Right cardiac atrium (tissue), 5 donors: ENCODE results near the gene TBC1D22A. TPM values are rescaled to one million over a fixed set of nuclear protein-coding genes. Genes with fewer than 3 reads are reported as not detected.
A peak's percentile ranks its signal among the peaks of the same experiment; 100 is the strongest.

Experiments
- ATAC-seq, 2 donors: fragments of 200-7000 bp; cut with Tn5 transposase; one replicate each; pipeline versions ENCODE4 v1.8.0 to v1.9.1; 2020; ENCODE audit warnings: moderate library complexity in 2 of 2, mild to moderate bottlenecking in 1 of 2
- DNase-seq, 3 donors: peaks; one replicate each; pipeline ENCODE4 v3.0.0-alpha.2; 2020
- H3K27ac ChIP-seq: one replicate; pipeline ENCODE4 v1.5.1; 2013; ENCODE audit warnings: mild to moderate bottlenecking, low read length, control low read depth, moderate library complexity
- H3K27me3 ChIP-seq: one replicate; pipeline ENCODE4 v1.6.1; 2013; ENCODE audit not compliant: control insufficient read depth, insufficient read depth
- H3K4me1 ChIP-seq: one replicate; pipeline ENCODE4 v1.6.1; 2013; ENCODE audit warnings: low read length; ENCODE audit not compliant: control insufficient read depth, insufficient read depth
- H3K4me3 ChIP-seq: one replicate; pipeline ENCODE4 v1.5.1; 2013; ENCODE audit warnings: low read length, control low read depth
- H3K9me3 ChIP-seq: one replicate; pipeline ENCODE4 v1.6.1; 2013; ENCODE audit warnings: low read length; ENCODE audit not compliant: control insufficient read depth
- WGBS: extraction: QIAGEN DNeasy Blood & Tissue Kit; methylation state at CpG from one replicate; pipeline ENCODE4 v1.1.7; 2013; 5-methylcytosine and 5-hydroxymethylcytosine counted together
- intact Hi-C, 4 donors: fragments of 100-400 bp; cut with DNase I; formaldehyde crosslinking; loops; one replicate each; pipeline versions ENCODE4 v1.11.0 to v1.14.0; 2022 to 2023
- polyA plus RNA-seq: library from polyadenylated mRNA; stranded (reverse); fragments of 200-250 nt; gene quantifications from one replicate; pipeline ENCODE4 v1.2.3, GENCODE V29; 2013
- total RNA-seq, 4 donors: library from RNA; stranded (reverse); fragmentation: NEBNext Ultra II Directional; extraction: Animal tissue kit (Norgen Biotek cat#: 25700); gene quantifications; one replicate each; pipeline ENCODE4 v1.2.1, GENCODE V29; 2021
- donor health status: healthy with polysubstance abuse.
- donor health status: DM: no; HTN: yes; CAD: no.
- donor health status: DM: no; HTN: no; CAD: no.
- donor health status: DM: no; HTN: yes; CAD: no; lungs with severe emphysema.
- donor health status: DM: yes; HTN: yes; CAD: no.

TBC1D22A gene
- total and polyA plus RNA-seq, 5 donors, result 12.0 to 17.3 (median 15.7) TPM

DNA sequence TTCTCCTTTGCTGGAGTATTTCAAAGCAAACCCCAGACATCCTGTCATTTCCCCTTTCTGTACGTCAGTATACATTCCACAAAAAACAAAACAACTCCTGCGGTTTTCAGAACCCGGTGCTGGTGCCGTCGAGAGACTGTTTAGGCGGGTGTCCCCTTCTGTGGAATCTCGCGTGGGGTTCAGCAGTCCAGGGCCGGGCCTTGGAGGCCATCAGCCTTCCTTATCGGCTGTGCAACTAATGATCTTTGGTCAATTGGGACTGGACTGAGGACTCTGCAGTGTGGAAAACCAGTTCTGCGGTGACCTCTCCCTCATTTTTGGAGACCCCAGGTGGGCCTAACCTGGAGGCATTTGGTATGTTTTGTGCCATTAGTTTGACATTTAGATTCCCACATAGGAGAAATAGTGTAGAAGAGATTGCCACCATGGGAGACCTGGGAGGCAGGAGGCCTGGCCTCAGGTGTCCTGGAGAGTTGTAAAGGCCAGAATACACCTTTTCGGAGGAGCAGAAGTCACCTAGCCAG is 84.4 kb downstream of the TBC1D22A start:
- H3K9me3 ChIP-seq, result no peaks in the 10 kb centered on the region
- intact Hi-C loops, result loop anchor here in 1 of 4 donors (10.0 kb wide), 1 partner anchor 1648 kb away; no protein-coding TSS in a partner anchor

GRCh38 chr22:46848197-46848596 is 85.7 kb downstream of the TBC1D22A start:
- Histone ChIP-seq H3K27ac (no peak overlapping the region), H3K4me1 (peaks cover 2% of the 10 kb centered on the region), H3K4me3 (no peak overlapping the region), H3K9me3 (no peaks in the 10 kb centered on the region), H3K27me3 (no peaks in the 10 kb centered on the region)
- DNase-seq (no peak), ATAC-seq (no peak)
- intact Hi-C loops, result loop anchor here in 1 of 4 donors (10.0 kb wide), 1 partner anchor 1647 kb away; no protein-coding TSS in a partner anchor
- WGBS, result 93% methylated on average over 11 of the region's 11 CpGs

More for the DNA sequence above, 84.4 kb downstream of the TBC1D22A start:
- 89% methylated on average over 12 of the region's 12 CpGs for WGBS
- H3K4me1 ChIP-seq, result peaks cover 2% of the 10 kb centered on the region
- ATAC-seq (no peak), DNase-seq (no peak)
- no peaks in the 10 kb centered on the region for H3K27me3 ChIP-seq
- no peak overlapping the region for H3K4me3 ChIP-seq
- no peak overlapping the region for H3K27ac ChIP-seq

DNA sequence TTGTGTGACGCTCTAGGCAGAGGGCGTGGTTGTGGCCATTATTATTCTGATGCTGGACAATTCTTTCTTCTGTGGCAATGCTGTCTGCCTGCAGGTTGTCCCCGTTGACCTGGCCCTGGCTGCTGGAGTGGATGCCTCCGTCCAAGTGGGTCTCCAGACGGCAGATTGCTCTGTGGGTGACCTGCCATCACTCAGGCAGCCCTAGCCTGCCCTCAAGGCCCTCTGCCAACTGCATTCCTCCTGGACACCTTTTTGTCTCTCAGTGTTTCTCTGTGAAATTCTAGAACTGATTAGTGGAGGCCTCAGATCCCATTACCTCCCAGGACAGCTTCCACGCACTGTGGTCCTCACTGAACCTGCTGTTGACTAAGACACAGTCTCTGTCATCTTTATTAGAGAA is 86.7 kb downstream of the TBC1D22A start:
- intact Hi-C loops, result loop anchor here in 1 of 4 donors (10.0 kb wide), 1 partner anchor 1646 kb away; no protein-coding TSS in a partner anchor
- Histone ChIP-seq H3K27ac (no peak overlapping the region), H3K4me3 (no peak overlapping the region), H3K27me3 (no peaks in the 10 kb centered on the region), H3K9me3 (no peaks in the 10 kb centered on the region), H3K4me1 (peaks cover 2% of the 10 kb centered on the region)
- no peak for ATAC-seq
- 79% methylated on average over 6 of the region's 6 CpGs for WGBS
- no peak for DNase-seq

DNA sequence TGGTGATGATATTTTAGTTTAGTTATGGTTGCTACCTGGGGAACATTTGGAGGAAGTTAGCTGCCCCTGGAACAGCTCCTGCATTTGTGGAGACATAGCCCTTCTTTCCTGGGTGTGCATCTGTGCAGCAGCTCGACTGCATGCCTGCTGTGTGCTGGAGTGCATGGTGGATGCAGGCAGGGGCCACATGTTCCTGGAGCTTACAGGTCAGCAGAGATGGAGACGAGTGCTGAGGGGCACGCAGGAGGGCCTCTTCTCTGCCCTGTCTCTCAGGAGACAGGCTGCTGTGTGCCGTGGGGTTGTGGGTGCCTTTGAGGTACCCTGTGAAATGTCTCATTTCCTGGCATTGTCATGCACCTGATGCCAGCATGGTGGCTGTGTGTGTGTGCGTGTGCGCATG is 87.5 kb downstream of the TBC1D22A start:
- peaks cover under 1% of the 10 kb centered on the region for H3K4me1 ChIP-seq
- WGBS, result 94% methylated on average over 6 of the region's 6 CpGs
- ATAC-seq (no peak), DNase-seq (no peak)
- no peak overlapping the region for H3K27ac ChIP-seq
- intact Hi-C loops, result loop anchor here in 1 of 4 donors (10.0 kb wide), 1 partner anchor 1645 kb away; no protein-coding TSS in a partner anchor
- no peaks in the 10 kb centered on the region for H3K9me3 ChIP-seq
- no peak overlapping the region for H3K4me3 ChIP-seq
- no peaks in the 10 kb centered on the region for H3K27me3 ChIP-seq

GRCh38 chr22:46851311-46851710 is 88.9 kb downstream of the TBC1D22A start:
- DNase-seq, result no peak
- 96% methylated on average over 9 of the region's 9 CpGs for WGBS
- no peak overlapping the region for H3K4me3 ChIP-seq
- H3K27me3 ChIP-seq, result no peaks in the 10 kb centered on the region
- intact Hi-C loops, result no loop called here
- no peak overlapping the region for H3K27ac ChIP-seq
- no peak for ATAC-seq
- no peaks in the 10 kb centered on the region for H3K4me1 ChIP-seq
- no peaks in the 10 kb centered on the region for H3K9me3 ChIP-seq

DNA sequence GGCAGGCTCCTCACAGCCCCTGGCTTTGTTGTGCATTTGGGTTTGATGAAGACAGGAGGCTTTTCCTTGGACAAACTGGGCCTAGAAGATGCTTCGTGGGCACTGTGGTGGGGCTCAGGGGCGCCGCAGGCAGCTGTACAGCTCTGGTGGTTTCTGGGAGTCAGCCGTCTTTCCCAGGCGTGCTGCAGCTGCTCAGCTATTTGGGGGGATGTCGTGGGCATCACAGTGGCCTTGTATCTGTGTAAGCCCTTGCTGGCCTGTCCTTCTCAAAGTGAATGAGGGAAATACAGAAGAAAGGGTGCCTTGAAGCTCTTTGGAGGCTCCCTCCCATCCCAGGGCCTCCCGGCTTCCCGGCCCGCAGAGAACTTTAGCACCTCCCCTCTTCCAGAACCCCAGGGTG is 89.5 kb downstream of the TBC1D22A start:
- no peaks in the 10 kb centered on the region for H3K4me1 ChIP-seq
- no peak for DNase-seq
- no peak overlapping the region for H3K27ac ChIP-seq
- intact Hi-C loops, result no loop called here
- H3K9me3 ChIP-seq, result no peaks in the 10 kb centered on the region
- no peak overlapping the region for H3K4me3 ChIP-seq
- no peaks in the 10 kb centered on the region for H3K27me3 ChIP-seq
- 94% methylated on average over 9 of the region's 9 CpGs for WGBS
- no peak for ATAC-seq

GRCh38 chr22:46852771-46853170 is 90.3 kb downstream of the TBC1D22A start:
- WGBS, result 97% methylated on average over 14 of the region's 14 CpGs
- intact Hi-C loops, result no loop called here
- no peaks in the 10 kb centered on the region for H3K27me3 ChIP-seq
- H3K9me3 ChIP-seq, result no peaks in the 10 kb centered on the region
- no peak overlapping the region for H3K27ac ChIP-seq
- no peaks in the 10 kb centered on the region for H3K4me1 ChIP-seq
- DNase-seq (no peak), ATAC-seq (no peak)
- no peak overlapping the region for H3K4me3 ChIP-seq

- Histone ChIP-seq H3K4me3 (no peak overlapping the region), H3K27me3 (no peaks in the 10 kb centered on the region), H3K9me3 (no peaks in the 10 kb centered on the region), H3K4me1 (no peaks in the 10 kb centered on the region), H3K27ac (no peak overlapping the region)
- 88% methylated on average over 16 of the region's 16 CpGs for WGBS
- intact Hi-C loops, result no loop called here
- ATAC-seq (no peak), DNase-seq (no peak)
These were observed 90.7 kb downstream of the TBC1D22A start for GRCh38 chr22:46853191-46853590.

GRCh38 chr22:46854125-46854870 is 91.8 kb downstream of the TBC1D22A start:
- 58% methylated on average over 18 of the region's 18 CpGs for WGBS
- H3K4me1 ChIP-seq, result no peaks in the 10 kb centered on the region
- H3K9me3 ChIP-seq, result no peaks in the 10 kb centered on the region
- peak; percentile 84 to 91 for ATAC-seq
- no peak overlapping the region for H3K4me3 ChIP-seq
- peak; percentile 52 to 78 (median 76) for DNase-seq
- intact Hi-C loops, result no loop called here
- no peaks in the 10 kb centered on the region for H3K27me3 ChIP-seq
- H3K27ac ChIP-seq, result no peak overlapping the region

- DNase-seq (no peak), ATAC-seq (no peak)
- no peak overlapping the region for H3K4me3 ChIP-seq
- intact Hi-C loops, result no loop called here
- no peaks in the 10 kb centered on the region for H3K4me1 ChIP-seq
- H3K27ac ChIP-seq, result no peak overlapping the region
- H3K9me3 ChIP-seq, result no peaks in the 10 kb centered on the region
- no peaks in the 10 kb centered on the region for H3K27me3 ChIP-seq
- WGBS, result 87% methylated on average over 12 of the region's 12 CpGs
These were observed 93.2 kb downstream of the TBC1D22A start for GRCh38 chr22:46855681-46856080.

GRCh38 chr22:46856661-46857060 is 94.2 kb downstream of the TBC1D22A start:
- Histone ChIP-seq H3K27ac (no peak overlapping the region), H3K9me3 (no peaks in the 10 kb centered on the region), H3K4me3 (no peak overlapping the region), H3K27me3 (no peaks in the 10 kb centered on the region), H3K4me1 (no peaks in the 10 kb centered on the region)
- ATAC-seq (no peak), DNase-seq (no peak)
- intact Hi-C loops, result no loop called here
- WGBS, result 88% methylated on average over 3 of the region's 3 CpGs
